ENCODE measurements around the gene PDAP1. TPM values are rescaled to one million over a fixed set of nuclear protein-coding genes. Genes with fewer than 3 reads are reported as not detected.
"Not testable (repeated sequence)": the region's sequence is repeated elsewhere in the genome, so short reads cannot be mapped to it uniquely, and the experiment has no call there.

Gene PDAP1
- total RNA-seq, 4 donors from 2014 or later: 85.9 to 116 (median 99.9) TPM

DNA sequence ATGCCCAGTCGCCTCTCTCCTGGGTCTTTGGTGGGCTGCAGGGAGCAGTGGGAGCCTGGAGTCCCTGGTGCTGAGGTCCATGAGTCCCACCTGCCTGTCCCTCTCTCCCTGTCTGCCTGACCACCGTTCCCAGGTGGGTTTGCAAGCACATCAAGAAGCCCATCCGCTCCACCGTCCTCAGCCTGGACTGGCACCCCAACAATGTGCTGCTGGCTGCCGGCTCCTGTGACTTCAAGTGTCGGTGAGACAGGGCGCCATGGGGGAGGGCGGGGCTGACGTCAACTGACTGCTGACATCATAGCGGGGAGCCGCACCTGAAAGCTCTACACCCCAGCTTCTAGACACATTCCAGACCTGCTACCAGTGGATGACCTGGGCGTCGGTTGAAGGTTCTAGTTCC is 18.6 kb downstream of the PDAP1 start:
- no peaks in the 10 kb centered on the region for H3K27me3 ChIP-seq
- H3K27ac ChIP-seq (replicated peaks in 1 of 4): no peak overlapping the region
- no peak for DNase-seq (ENCODE audit: extremely low spot score)
- WGBS: 99% methylated on average over 10 of the region's 13 CpGs
- peaks cover 20 to 30% (median 24%) of the 10 kb centered on the region in 4 donors for H3K4me1 ChIP-seq
- TF ChIP-seq CTCF (IDR thresholded peaks at IDR 0.05) (no peak), POLR2AphosphoS5 (IDR thresholded peaks at IDR 0.05) (no peak), EP300 (IDR thresholded peaks at IDR 0.05) (no peak), POLR2A (IDR thresholded peaks at IDR 0.05; ENCODE audit: low read depth) (no peak)
- no peaks in the 10 kb centered on the region for H3K9me3 ChIP-seq
- intact Hi-C loops (cut with DNase I): no loop called here
- peaks cover 23 to 82% (median 77%) of the 10 kb centered on the region in 4 donors for H3K36me3 ChIP-seq
- no peak overlapping the region for H3K4me3 ChIP-seq

- TF ChIP-seq POLR2AphosphoS5 (IDR thresholded peaks at IDR 0.05) (no peak), CTCF (IDR thresholded peaks at IDR 0.05) (no peak), POLR2A (IDR thresholded peaks at IDR 0.05; ENCODE audit: low read depth) (no peak), EP300 (IDR thresholded peaks at IDR 0.05) (no peak)
- DNase-seq (ENCODE audit: extremely low spot score): no peak
- Histone ChIP-seq H3K9me3 (no peaks in the 10 kb centered on the region), H3K4me1 (peaks cover 10 to 19% (median 11%) of the 10 kb centered on the region in 4 donors), H3K36me3 (peaks cover 23 to 71% (median 70%) of the 10 kb centered on the region in 4 donors), H3K27ac (replicated peaks in 1 of 4) (no peak overlapping the region), H3K4me3 (no peak overlapping the region), H3K27me3 (no peaks in the 10 kb centered on the region)
- 100% methylated on average over 1 of the region's 20 CpGs for WGBS
- intact Hi-C loops (cut with DNase I): no loop called here
Observed at GRCh38 chr7:99387912-99388311, 20.5 kb downstream of the PDAP1 start.

GRCh38 chr7:99387239-99387635 is 21.2 kb downstream of the PDAP1 start:
- 86% methylated on average over 14 of the region's 14 CpGs for WGBS
- H3K27ac ChIP-seq (replicated peaks in 1 of 4); H3K27me3 ChIP-seq; H3K4me3 ChIP-seq; DNase-seq (ENCODE audit: extremely low spot score); intact Hi-C loops (cut with DNase I); H3K9me3 ChIP-seq: not testable (repeated sequence)
- Histone ChIP-seq H3K36me3 (peaks cover 23 to 71% (median 69%) of the 10 kb centered on the region in 4 donors), H3K4me1 (peaks cover 4 to 12% (median 5%) of the 10 kb centered on the region in 4 donors)

DNA sequence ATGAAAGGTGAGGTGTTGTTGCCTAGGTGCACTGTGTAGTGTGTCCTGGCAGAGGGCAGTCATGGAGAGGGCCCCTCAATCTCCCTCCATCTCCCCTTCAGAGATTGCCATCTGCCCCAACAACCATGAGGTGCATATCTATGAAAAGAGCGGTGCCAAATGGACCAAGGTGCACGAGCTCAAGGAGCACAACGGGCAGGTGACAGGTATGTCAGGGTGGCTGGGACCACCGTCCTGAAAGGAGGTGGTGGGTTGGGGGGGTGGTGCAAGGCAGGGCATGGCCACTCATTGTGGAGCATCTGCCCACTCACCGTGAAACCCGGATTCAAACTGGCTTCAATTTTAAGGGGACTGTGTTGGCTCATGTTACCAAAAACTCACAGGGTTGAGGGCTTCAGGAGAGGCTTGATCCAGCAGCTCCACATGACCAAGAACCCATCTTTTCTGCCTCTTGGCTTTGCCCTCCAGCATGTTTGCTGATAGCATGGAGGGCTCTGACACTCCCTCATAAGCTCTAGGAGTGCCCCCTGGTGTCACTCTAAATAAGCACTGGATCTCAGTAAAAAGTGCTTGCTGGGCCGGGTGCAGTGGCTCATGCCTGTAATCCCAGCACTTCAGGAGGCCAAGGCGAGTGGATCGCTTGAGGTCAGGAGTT is 21.7 kb downstream of the PDAP1 start:
- H3K27ac ChIP-seq (replicated peaks in 1 of 4): no peak overlapping the region
- no peaks in the 10 kb centered on the region for H3K9me3 ChIP-seq
- H3K27me3 ChIP-seq: no peaks in the 10 kb centered on the region
- 94% methylated on average over 7 of the region's 9 CpGs for WGBS
- DNase-seq (ENCODE audit: extremely low spot score): no peak
- peaks cover 1 to 11% (median 4%) of the 10 kb centered on the region in 4 donors for H3K4me1 ChIP-seq
- H3K36me3 ChIP-seq: peaks cover 23 to 70% (median 65%) of the 10 kb centered on the region in 4 donors
- H3K4me3 ChIP-seq: no peak overlapping the region
- TF ChIP-seq EP300 (IDR thresholded peaks at IDR 0.05): no peak
- no peak for TF ChIP-seq POLR2A (IDR thresholded peaks at IDR 0.05; ENCODE audit: low read depth)
- TF ChIP-seq CTCF (IDR thresholded peaks at IDR 0.05): peak in 1 of 3 experiments; percentile 12
- no peak for TF ChIP-seq POLR2AphosphoS5 (IDR thresholded peaks at IDR 0.05)
- intact Hi-C loops (cut with DNase I): no loop called here

- peaks cover 14 to 63% (median 58%) of the 10 kb centered on the region in 4 donors for H3K36me3 ChIP-seq
- WGBS: 40% methylated on average over 2 of the region's 8 CpGs
Observed at GRCh38 chr7:99385564-99385963, 22.8 kb downstream of the PDAP1 start.

More at GRCh38 chr7:99385564-99385963, 22.8 kb downstream of the PDAP1 start:
- Histone ChIP-seq H3K27ac (replicated peaks in 1 of 4) (no peak overlapping the region), H3K4me1 (peaks cover 12 to 22% (median 16%) of the 10 kb centered on the region in 4 donors), H3K9me3 (no peaks in the 10 kb centered on the region), H3K4me3 (no peak overlapping the region), H3K27me3 (no peaks in the 10 kb centered on the region)
- intact Hi-C loops (cut with DNase I): no loop called here
- no peak for DNase-seq (ENCODE audit: extremely low spot score)
- no peak for TF ChIP-seq EP300 (IDR thresholded peaks at IDR 0.05)
- no peak for TF ChIP-seq POLR2A (IDR thresholded peaks at IDR 0.05; ENCODE audit: low read depth)
- TF ChIP-seq CTCF (IDR thresholded peaks at IDR 0.05): no peak
- no peak for TF ChIP-seq POLR2AphosphoS5 (IDR thresholded peaks at IDR 0.05)
